Liver (tissue), 3 donors: ENCODE results near the gene AP3B1.

Experiments
- RAD21 ChIP-seq, 2 donors: IDR thresholded peaks; 2 replicates each; pipeline ENCODE4 v1.6.1; 2016; ENCODE audit warnings: antibody characterized with exemption in 2 of 2, mild to moderate bottlenecking in 2 of 2
- TF ChIP-seq, protein P1 (sequence below): fragments of 150-350 bp; IDR thresholded peaks from 2 replicates; pipeline ENCODE4 v1.5.1; 2017; ENCODE audit warnings: improper control_type of control experiment, low read depth, low read length; ENCODE audit not compliant: missing input control
- TF ChIP-seq, protein P2 (sequence below): IDR thresholded peaks from 2 replicates; pipeline ENCODE4 v1.6.1; 2016; ENCODE audit warnings: antibody characterized with exemption
- TF ChIP-seq, protein P3 (sequence below): IDR thresholded peaks from 2 replicates; pipeline ENCODE4 v1.6.1; 2016; ENCODE audit warnings: antibody characterized with exemption, mild to moderate bottlenecking
- donor health status: healthy.
- donor health status: healthy.

DNA sequence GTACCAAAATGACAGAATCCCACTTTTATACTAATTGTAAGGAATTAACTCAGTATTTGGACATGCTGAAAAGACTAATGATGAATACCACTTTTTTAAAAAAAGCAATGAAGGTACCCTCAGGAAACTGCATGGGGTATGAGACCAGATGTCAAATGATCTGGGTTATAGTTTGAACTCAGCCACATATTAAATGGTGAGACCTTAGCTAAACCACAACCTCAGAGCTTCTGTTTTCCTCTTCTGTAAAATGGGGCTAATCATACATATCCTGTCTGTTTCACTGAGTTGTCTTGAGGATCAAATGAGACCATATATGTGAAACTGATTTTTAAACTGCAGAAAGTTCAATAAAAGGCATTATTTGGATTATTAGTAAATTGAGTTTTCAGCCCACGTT lies 238.4 kb downstream of the AP3B1 start:
- TF ChIP-seq, protein P1, sequence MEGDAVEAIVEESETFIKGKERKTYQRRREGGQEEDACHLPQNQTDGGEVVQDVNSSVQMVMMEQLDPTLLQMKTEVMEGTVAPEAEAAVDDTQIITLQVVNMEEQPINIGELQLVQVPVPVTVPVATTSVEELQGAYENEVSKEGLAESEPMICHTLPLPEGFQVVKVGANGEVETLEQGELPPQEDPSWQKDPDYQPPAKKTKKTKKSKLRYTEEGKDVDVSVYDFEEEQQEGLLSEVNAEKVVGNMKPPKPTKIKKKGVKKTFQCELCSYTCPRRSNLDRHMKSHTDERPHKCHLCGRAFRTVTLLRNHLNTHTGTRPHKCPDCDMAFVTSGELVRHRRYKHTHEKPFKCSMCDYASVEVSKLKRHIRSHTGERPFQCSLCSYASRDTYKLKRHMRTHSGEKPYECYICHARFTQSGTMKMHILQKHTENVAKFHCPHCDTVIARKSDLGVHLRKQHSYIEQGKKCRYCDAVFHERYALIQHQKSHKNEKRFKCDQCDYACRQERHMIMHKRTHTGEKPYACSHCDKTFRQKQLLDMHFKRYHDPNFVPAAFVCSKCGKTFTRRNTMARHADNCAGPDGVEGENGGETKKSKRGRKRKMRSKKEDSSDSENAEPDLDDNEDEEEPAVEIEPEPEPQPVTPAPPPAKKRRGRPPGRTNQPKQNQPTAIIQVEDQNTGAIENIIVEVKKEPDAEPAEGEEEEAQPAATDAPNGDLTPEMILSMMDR: no peak
- TF ChIP-seq, protein P2, sequence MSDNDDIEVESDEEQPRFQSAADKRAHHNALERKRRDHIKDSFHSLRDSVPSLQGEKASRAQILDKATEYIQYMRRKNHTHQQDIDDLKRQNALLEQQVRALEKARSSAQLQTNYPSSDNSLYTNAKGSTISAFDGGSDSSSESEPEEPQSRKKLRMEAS: no peak
- no peak for TF ChIP-seq RAD21 (IDR thresholded peaks at IDR 0.05)
- TF ChIP-seq, protein P3, sequence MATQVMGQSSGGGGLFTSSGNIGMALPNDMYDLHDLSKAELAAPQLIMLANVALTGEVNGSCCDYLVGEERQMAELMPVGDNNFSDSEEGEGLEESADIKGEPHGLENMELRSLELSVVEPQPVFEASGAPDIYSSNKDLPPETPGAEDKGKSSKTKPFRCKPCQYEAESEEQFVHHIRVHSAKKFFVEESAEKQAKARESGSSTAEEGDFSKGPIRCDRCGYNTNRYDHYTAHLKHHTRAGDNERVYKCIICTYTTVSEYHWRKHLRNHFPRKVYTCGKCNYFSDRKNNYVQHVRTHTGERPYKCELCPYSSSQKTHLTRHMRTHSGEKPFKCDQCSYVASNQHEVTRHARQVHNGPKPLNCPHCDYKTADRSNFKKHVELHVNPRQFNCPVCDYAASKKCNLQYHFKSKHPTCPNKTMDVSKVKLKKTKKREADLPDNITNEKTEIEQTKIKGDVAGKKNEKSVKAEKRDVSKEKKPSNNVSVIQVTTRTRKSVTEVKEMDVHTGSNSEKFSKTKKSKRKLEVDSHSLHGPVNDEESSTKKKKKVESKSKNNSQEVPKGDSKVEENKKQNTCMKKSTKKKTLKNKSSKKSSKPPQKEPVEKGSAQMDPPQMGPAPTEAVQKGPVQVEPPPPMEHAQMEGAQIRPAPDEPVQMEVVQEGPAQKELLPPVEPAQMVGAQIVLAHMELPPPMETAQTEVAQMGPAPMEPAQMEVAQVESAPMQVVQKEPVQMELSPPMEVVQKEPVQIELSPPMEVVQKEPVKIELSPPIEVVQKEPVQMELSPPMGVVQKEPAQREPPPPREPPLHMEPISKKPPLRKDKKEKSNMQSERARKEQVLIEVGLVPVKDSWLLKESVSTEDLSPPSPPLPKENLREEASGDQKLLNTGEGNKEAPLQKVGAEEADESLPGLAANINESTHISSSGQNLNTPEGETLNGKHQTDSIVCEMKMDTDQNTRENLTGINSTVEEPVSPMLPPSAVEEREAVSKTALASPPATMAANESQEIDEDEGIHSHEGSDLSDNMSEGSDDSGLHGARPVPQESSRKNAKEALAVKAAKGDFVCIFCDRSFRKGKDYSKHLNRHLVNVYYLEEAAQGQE: no peak
